ENCODE measurements around the gene TAF4. TPM values are rescaled to one million over a fixed set of nuclear protein-coding genes. Genes with fewer than 3 reads are reported as not detected.

Gene TAF4
- total RNA-seq, 4 donors from 2014 or later: 18.0 to 31.8 (median 25.8) TPM

DNA sequence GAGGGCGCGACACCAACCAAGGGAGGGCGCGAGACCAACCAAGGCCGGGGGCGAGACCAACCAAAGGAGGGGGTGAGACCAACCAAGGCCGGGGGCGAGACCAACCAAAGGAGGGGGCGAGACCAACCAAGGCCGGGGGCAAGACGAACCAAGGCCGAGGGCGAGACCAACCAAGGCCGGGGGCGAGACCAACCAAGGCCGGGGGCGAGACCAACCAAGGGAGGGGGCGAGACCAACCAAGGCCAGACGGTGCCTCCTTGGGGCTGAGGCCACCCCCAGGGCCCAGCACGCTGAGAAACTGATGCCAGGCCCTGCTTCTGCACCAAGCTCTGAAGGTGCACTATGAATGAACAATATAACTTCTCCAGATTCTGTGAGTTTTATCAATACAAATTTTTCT lies 87.2 kb downstream of the TAF4 start:
- TF ChIP-seq, protein P1, sequence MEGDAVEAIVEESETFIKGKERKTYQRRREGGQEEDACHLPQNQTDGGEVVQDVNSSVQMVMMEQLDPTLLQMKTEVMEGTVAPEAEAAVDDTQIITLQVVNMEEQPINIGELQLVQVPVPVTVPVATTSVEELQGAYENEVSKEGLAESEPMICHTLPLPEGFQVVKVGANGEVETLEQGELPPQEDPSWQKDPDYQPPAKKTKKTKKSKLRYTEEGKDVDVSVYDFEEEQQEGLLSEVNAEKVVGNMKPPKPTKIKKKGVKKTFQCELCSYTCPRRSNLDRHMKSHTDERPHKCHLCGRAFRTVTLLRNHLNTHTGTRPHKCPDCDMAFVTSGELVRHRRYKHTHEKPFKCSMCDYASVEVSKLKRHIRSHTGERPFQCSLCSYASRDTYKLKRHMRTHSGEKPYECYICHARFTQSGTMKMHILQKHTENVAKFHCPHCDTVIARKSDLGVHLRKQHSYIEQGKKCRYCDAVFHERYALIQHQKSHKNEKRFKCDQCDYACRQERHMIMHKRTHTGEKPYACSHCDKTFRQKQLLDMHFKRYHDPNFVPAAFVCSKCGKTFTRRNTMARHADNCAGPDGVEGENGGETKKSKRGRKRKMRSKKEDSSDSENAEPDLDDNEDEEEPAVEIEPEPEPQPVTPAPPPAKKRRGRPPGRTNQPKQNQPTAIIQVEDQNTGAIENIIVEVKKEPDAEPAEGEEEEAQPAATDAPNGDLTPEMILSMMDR (IDR thresholded peaks at IDR 0.05): no peak
- no peak for TF ChIP-seq POLR2A (IDR thresholded peaks at IDR 0.05)
- TF ChIP-seq POLR2AphosphoS5 (IDR thresholded peaks at IDR 0.05): no peak
- TF ChIP-seq EP300 (IDR thresholded peaks at IDR 0.05): no peak
- H3K27me3 ChIP-seq: no peaks in the 10 kb centered on the region
- no peaks in the 10 kb centered on the region for H3K4me1 ChIP-seq
- no peak for DNase-seq (ENCODE audit: low spot score in 2 of 2)
- no peak overlapping the region for H3K27ac ChIP-seq
- H3K36me3 ChIP-seq: peaks cover 46% of the 10 kb centered on the region
- 98% methylated on average over 20 of the region's 20 CpGs for WGBS
- H3K9me3 ChIP-seq: no peaks in the 10 kb centered on the region
- H3K4me3 ChIP-seq: no peak overlapping the region

GRCh38 chr20:61977419-61977786 lies 88.3 kb downstream of the TAF4 start:
- no peak for DNase-seq (ENCODE audit: low spot score in 2 of 2)
- H3K9me3 ChIP-seq: no peaks in the 10 kb centered on the region
- 93% methylated on average over 9 of the region's 10 CpGs for WGBS
- no peaks in the 10 kb centered on the region for H3K4me1 ChIP-seq
- no peak overlapping the region for H3K27ac ChIP-seq
- peaks cover 50% of the 10 kb centered on the region for H3K36me3 ChIP-seq
- TF ChIP-seq POLR2AphosphoS5 (IDR thresholded peaks at IDR 0.05): no peak
- no peak for TF ChIP-seq POLR2A (IDR thresholded peaks at IDR 0.05)
- TF ChIP-seq, protein P1 (IDR thresholded peaks at IDR 0.05): no peak
- no peak for TF ChIP-seq EP300 (IDR thresholded peaks at IDR 0.05)
- H3K27me3 ChIP-seq: no peaks in the 10 kb centered on the region
- H3K4me3 ChIP-seq: no peak overlapping the region

- no peak for TF ChIP-seq POLR2A (IDR thresholded peaks at IDR 0.05)
- TF ChIP-seq, protein P1 (IDR thresholded peaks at IDR 0.05): no peak
- no peak for TF ChIP-seq POLR2AphosphoS5 (IDR thresholded peaks at IDR 0.05)
- no peak for TF ChIP-seq EP300 (IDR thresholded peaks at IDR 0.05)
- Histone ChIP-seq H3K27me3 (no peaks in the 10 kb centered on the region), H3K27ac (no peak overlapping the region), H3K4me1 (no peaks in the 10 kb centered on the region), H3K36me3 (peaks cover 55% of the 10 kb centered on the region), H3K4me3 (no peak overlapping the region), H3K9me3 (no peaks in the 10 kb centered on the region)
- DNase-seq (ENCODE audit: low spot score in 2 of 2): no peak
- WGBS: 96% methylated on average over 24 of the region's 45 CpGs
Observed at GRCh38 chr20:61976644-61977418, 88.8 kb downstream of the TAF4 start.

DNA sequence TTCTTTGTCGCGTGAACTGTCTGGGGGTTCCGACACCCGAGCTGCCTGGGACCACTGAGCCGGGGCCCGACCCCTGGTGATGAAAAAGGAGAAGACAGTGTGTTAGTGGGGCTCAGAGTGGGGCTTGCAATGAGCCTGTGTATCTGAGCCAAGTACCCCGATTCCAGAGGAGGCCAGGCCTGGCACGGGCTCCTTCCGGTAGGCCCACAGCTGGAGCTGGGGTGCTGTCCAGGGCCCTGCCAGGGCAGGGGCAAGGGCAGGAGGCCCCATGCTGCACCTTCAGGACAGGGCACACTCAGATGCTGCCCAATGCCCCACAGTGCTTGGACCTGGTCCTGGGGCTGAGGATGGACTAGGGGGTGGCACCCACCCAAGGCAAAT lies 89.4 kb downstream of the TAF4 start:
- TF ChIP-seq, protein P1 (IDR thresholded peaks at IDR 0.05): no peak
- TF ChIP-seq POLR2AphosphoS5 (IDR thresholded peaks at IDR 0.05) (no peak), EP300 (IDR thresholded peaks at IDR 0.05) (no peak), POLR2A (IDR thresholded peaks at IDR 0.05) (no peak)
- Histone ChIP-seq H3K36me3 (peaks cover 55% of the 10 kb centered on the region), H3K27me3 (no peaks in the 10 kb centered on the region), H3K9me3 (no peaks in the 10 kb centered on the region), H3K4me3 (no peak overlapping the region), H3K4me1 (no peaks in the 10 kb centered on the region), H3K27ac (no peak overlapping the region)
- WGBS: 89% methylated on average over 6 of the region's 9 CpGs
- DNase-seq (ENCODE audit: low spot score in 2 of 2): no peak

DNA sequence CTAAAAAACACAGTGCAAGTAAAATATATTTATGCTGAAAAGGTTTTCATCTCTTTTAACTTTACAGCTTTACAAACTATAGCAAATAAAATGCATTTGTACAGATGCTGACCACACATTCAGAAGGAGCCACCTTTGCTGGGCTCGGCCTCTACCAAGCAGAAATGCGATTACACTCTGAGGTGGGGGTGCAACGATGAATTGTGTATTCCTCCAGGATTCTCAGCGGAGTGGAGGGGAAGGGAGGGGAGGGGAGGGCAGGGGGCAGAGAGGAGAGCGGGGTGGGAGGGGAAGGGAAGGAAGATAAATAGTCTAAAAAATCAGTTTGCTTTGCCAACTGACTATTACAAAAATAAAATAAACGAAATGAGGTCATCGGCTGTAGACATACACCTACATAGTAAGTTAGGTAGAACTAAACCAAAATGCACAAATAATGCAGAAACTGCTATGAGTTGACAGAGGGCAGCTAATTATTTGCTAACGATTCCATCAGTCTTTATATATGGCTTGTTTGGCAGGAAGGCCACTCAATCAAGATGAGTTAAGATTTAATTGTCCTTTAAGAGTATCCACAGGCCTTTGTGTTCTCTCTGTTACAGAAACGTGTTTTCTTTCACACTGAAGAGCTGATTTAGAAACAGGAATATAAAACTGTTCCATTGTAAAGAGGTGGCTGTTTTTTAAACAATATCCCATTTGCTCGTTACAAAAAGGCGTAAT lies 90.1 kb downstream of the TAF4 start:
- 90% methylated on average over 11 of the region's 11 CpGs for WGBS
- no peak for DNase-seq (ENCODE audit: low spot score in 2 of 2)
- no peaks in the 10 kb centered on the region for H3K27me3 ChIP-seq
- peaks cover 54% of the 10 kb centered on the region for H3K36me3 ChIP-seq
- no peaks in the 10 kb centered on the region for H3K4me1 ChIP-seq
- no peaks in the 10 kb centered on the region for H3K9me3 ChIP-seq
- no peak overlapping the region for H3K27ac ChIP-seq
- TF ChIP-seq EP300 (IDR thresholded peaks at IDR 0.05): no peak
- TF ChIP-seq, protein P1 (IDR thresholded peaks at IDR 0.05): no peak
- no peak for TF ChIP-seq POLR2AphosphoS5 (IDR thresholded peaks at IDR 0.05)
- no peak for TF ChIP-seq POLR2A (IDR thresholded peaks at IDR 0.05)
- H3K4me3 ChIP-seq: no peak overlapping the region
